Kidney (tissue), 14 donors: ENCODE results near the gene POU2F1. TPM values are rescaled to one million over a fixed set of nuclear protein-coding genes. Genes with fewer than 3 reads are reported as not detected.
A peak's percentile ranks its signal among the peaks of the same experiment; 100 is the strongest.

Source experiments
- DNase-seq, 5 donors: peaks; one replicate each; pipeline ENCODE4 v3.0.0-alpha.2; 2013 to 2020
- FAIRE-seq: peaks from 2 replicates; lab custom pipeline; 2012; peaks lifted over from hg19 to GRCh38; lab: Jason Lieb, UNC
- H3K27ac ChIP-seq, 2 donors: one replicate each; pipeline ENCODE4 v1.7.0; 2013; ENCODE audit warnings: low read depth in 2 of 2, low read length in 2 of 2, inconsistent platforms in 1 of 2
- H3K27me3 ChIP-seq: one replicate; pipeline ENCODE4 v1.7.1; 2013; ENCODE audit warnings: low read length, inconsistent platforms; ENCODE audit not compliant: control insufficient read depth, insufficient read depth
- H3K36me3 ChIP-seq, 3 donors: one replicate each; pipeline versions ENCODE4 v1.7.0 to v1.7.1; 2013; ENCODE audit warnings: low read length in 3 of 3, control low read depth in 1 of 3, inconsistent platforms in 1 of 3; ENCODE audit not compliant: insufficient read depth in 3 of 3, control insufficient read depth in 2 of 3
- H3K4me1 ChIP-seq, 3 donors: one replicate each; pipeline versions ENCODE4 v1.7.0 to v1.7.1; 2013; ENCODE audit warnings: low read length in 3 of 3, inconsistent platforms in 1 of 3, low read depth in 1 of 3; ENCODE audit not compliant: control insufficient read depth in 2 of 3, insufficient read depth in 2 of 3
- H3K4me3 ChIP-seq, 3 donors: one replicate each; pipeline versions ENCODE4 v1.7.0 to v1.8.1; 2013; ENCODE audit warnings: low read length in 3 of 3, control low read depth in 1 of 3, inconsistent platforms in 1 of 3
- H3K9ac ChIP-seq, 3 donors: one replicate each; pipeline versions ENCODE4 v1.7.0 to v1.7.1; 2013; ENCODE audit warnings: low read length in 3 of 3, control low read depth in 1 of 3, inconsistent platforms in 1 of 3
- H3K9me3 ChIP-seq, 3 donors: one replicate each; pipeline versions ENCODE4 v1.7.0 to v1.7.1; 2013; ENCODE audit warnings: low read length in 3 of 3, control low read depth in 1 of 3, inconsistent platforms in 1 of 3; ENCODE audit not compliant: control insufficient read depth in 2 of 3, insufficient read depth in 1 of 3
- intact Hi-C: fragments of 100-400 bp; cut with DNase I; formaldehyde crosslinking; loops from one replicate; pipeline ENCODE4 v1.11.1; 2022
- polyA plus RNA-seq: library from polyadenylated mRNA; stranded (reverse); fragments of 350-450 nt; fragmentation: Illumina TruSeq; extraction: RNeasy Lipid Tissue Mini Kit (QIAGEN cat#74804); gene quantifications from one replicate; pipeline ENCODE4 v1.2.3, GENCODE V29; 2014; ENCODE audit warnings: low read depth, low replicate concordance; ENCODE audit not compliant: insufficient read depth
- total RNA-seq: library from RNA; stranded (reverse); fragmentation: NEBNext Ultra II Directional; extraction: Animal tissue kit (Norgen Biotek cat#: 25700); gene quantifications from one replicate; pipeline ENCODE4 v1.2.1, GENCODE V29; 2021
- TF ChIP-seq, protein P1 (sequence below): IDR thresholded peaks from 3 replicates; pipeline ENCODE4 v1.5.1; 2012; ENCODE audit warnings: mild to moderate bottlenecking, moderate library complexity, borderline replicate concordance; ENCODE audit not compliant: insufficient read depth; ENCODE audit errors: extremely low read depth
- donor health status: control.
- donor health status: control.
- donor health status: control.
- donor health status: control.
- donor health status: control.
- donor health status: DM: yes; HTN: yes; CAD: no.
- donor health status: Normal renal cell carcinoma (clear cell type).

Gene POU2F1
- total and polyA plus RNA-seq, 2 donors from 2014 or later = 1.9 to 25.2 TPM

GRCh38 chr1:167339405-167339804, 118.7 kb downstream of the POU2F1 start:
- Histone ChIP-seq H3K4me3 (no peak overlapping the region), H3K27ac (no peak overlapping the region), H3K9me3 (no peaks in the 10 kb centered on the region), H3K9ac (no peak overlapping the region), H3K36me3 (no peaks in the 10 kb centered on the region), H3K27me3 (no peaks in the 10 kb centered on the region), H3K4me1 (no peaks in the 10 kb centered on the region)
- TF ChIP-seq, protein P1, sequence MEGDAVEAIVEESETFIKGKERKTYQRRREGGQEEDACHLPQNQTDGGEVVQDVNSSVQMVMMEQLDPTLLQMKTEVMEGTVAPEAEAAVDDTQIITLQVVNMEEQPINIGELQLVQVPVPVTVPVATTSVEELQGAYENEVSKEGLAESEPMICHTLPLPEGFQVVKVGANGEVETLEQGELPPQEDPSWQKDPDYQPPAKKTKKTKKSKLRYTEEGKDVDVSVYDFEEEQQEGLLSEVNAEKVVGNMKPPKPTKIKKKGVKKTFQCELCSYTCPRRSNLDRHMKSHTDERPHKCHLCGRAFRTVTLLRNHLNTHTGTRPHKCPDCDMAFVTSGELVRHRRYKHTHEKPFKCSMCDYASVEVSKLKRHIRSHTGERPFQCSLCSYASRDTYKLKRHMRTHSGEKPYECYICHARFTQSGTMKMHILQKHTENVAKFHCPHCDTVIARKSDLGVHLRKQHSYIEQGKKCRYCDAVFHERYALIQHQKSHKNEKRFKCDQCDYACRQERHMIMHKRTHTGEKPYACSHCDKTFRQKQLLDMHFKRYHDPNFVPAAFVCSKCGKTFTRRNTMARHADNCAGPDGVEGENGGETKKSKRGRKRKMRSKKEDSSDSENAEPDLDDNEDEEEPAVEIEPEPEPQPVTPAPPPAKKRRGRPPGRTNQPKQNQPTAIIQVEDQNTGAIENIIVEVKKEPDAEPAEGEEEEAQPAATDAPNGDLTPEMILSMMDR = no peak
- DNase-seq = no peak
- no peak for FAIRE-seq
- intact Hi-C loops = no loop called here

DNA sequence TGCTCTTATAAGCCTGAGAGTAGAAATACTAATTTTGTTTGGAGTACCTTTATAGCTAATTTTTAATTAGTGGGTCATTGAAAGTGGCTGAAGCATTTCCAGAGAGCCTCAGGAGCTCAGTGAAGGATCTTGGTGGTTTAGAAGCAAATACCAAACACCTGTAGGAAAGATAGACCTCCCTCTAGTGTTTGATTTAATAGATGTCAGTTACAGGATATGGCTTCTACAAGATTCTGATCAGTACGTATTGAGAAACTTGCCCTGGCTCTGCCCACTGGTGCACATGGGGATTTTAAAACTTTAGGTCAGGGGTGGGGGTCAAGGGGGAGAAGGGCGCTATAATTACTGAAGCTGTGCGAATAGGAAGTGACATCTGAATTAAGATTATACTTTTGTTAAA, 122.2 kb downstream of the POU2F1 start:
- FAIRE-seq (no peak), DNase-seq (peak in 2 of 5 donors; percentile 7)
- TF ChIP-seq, protein P1 = peak; percentile 30
- Histone ChIP-seq H3K9me3 (no peaks in the 10 kb centered on the region), H3K4me3 (no peak overlapping the region), H3K4me1 (no peaks in the 10 kb centered on the region), H3K27me3 (no peaks in the 10 kb centered on the region), H3K36me3 (no peaks in the 10 kb centered on the region), H3K9ac (no peak overlapping the region), H3K27ac (no peak overlapping the region)
- intact Hi-C loops = no loop called here

DNA sequence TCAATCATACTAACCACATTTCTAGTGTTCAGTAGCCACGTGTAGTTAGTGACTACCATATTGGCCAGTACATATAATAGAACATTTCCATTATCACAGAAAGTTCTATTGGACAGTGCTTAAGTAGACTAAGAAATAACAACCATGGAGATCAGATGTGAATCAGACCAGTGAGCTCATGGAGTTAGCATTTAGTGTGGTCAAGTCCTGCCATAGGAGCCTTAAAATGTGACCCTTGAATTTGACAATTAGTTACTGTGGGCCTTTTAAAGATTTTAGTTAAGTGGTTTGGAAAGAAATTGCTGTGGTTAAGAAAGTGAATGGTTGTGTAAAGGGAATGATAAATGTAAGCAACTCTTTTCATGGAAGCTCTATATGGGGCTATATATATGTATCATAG, 123.4 kb downstream of the POU2F1 start:
- intact Hi-C loops = no loop called here

More for the DNA sequence above, 123.4 kb downstream of the POU2F1 start:
- no peak overlapping the region for H3K4me3 ChIP-seq
- H3K9me3 ChIP-seq = no peaks in the 10 kb centered on the region
- H3K4me1 ChIP-seq = no peaks in the 10 kb centered on the region
- H3K36me3 ChIP-seq = no peaks in the 10 kb centered on the region
- TF ChIP-seq, protein P1 = no peak
- H3K9ac ChIP-seq = no peak overlapping the region
- DNase-seq (no peak), FAIRE-seq (no peak)
- no peaks in the 10 kb centered on the region for H3K27me3 ChIP-seq
- H3K27ac ChIP-seq = no peak overlapping the region
